HuH-7.5 (cell line): ENCODE measurements around the gene RNF114.
"Not testable (repeated sequence)": the region's sequence is repeated elsewhere in the genome, so short reads cannot be mapped to it uniquely, and the experiment has no call there.

Experiments
- DNase-seq: peaks from one replicate; pipeline ENCODE4 v3.0.0; 2011; ENCODE audit warnings: low spot score

Gene RNF114

DNA sequence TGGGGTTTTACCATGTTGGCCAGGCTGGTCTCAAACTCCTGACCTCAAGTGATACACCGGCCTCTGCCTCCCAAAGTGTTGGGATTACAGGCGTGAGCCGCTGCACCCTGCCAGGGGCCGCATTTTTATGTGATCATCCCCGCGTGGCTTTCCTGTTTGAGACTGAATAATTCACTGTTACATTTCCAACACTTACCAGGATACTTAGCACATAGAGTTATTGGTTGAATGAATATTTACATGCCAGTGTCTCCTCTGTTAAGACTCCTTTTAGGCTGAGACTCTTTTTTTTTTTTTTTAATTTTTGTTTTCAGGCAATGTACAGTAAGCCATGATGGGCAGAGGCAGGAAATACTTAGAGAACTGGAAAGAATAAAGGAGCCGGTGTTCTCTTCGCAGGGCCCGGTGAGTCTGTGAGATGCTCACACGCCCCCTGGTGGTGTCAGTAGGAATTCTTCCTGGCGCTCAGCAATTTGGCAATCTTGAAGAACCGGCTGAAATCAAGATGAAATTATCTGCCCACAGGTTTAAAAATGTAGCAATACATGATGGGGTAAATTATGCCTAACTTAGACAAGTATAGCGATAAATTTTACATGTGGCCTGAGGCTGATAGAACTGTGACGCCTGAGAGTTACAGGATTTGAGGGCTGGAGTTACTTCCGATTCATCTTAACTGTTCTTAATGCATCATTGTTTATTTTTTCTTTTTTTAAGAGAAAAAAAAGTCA is 7.6 kb upstream of the RNF114 start:
- peak; percentile 86 for DNase-seq

DNA sequence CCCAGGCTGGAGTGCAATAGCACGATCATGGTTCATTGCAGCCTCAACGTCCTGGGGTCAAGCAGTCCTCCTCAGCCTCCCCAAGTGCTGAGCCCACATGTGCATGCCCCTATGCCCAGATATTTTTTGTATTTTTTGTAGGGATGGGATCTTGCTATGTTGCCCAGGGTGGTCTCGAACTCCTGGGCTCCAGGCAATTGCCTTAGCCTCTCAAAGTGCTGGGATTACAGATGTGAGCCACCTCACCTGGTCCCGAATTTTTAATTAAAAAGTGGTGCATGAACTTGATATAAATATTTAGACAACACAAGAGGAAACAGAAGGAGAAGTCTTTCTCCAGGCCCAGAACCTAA is 7.1 kb upstream of the RNF114 start:
- no peak for DNase-seq

DNA sequence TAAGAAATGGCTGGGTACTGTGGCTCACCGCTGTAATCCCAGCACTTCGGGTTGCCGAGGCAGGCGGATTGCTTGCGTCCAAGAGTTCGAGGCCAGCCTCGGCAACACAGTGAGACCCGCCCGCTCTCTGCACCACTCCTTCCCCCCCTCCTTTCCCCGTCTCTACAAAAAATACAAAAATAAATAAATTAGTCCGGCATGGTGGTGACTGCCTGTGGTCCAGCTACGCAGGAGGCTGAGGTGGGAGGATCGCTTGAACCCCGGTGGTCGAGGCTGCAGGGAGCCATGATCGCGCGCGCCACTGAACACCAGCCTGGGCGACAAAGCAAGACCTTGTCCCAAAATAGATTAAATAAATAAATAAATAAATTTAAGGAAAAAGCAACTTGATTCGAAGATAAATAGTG is 448 bp upstream of the RNF114 start:
- no peak for DNase-seq

DNA sequence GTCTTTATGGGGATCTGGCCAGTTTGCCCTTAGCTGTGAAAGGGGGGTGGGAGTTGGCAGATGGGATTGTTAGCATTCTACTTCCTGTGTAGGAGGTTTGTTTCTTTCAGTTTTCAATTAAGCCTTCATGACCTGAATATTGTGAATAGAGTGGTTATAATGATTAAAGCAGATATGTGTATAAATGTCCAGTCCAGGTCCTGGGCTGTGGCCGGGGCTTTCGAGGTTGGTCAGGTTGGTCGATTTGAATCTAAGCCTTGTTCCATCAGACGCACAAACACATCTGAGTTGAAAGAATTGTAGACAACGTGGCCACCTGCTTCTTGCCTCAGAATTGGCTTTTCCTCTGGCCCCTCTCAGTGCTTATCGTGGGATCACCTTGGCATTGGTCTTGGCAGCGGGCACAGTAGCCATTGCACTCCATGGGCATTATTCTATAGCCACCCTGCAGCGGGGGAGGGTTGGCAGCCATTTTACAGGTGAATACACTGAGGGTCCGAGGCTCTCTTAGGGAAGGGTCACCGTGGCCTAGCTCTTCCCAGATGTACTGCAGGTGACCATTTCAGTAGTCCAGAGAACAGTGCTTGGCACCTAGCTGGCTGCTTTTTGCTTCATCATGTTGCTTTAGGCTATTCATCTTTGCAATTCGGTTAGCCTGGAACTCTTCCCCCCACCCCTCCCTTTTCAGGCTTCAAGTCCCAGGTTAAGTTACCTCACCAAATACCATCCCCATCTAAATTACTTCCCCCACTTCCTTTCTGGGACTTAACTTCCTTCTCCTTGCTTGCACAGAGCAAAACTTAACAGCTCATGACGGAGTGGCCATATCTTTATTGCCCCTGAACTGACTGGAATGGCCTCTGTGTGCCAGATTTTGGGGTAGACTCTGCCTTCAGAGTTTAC is 1.1 kb downstream of the RNF114 start:
- DNase-seq: no peak

DNA sequence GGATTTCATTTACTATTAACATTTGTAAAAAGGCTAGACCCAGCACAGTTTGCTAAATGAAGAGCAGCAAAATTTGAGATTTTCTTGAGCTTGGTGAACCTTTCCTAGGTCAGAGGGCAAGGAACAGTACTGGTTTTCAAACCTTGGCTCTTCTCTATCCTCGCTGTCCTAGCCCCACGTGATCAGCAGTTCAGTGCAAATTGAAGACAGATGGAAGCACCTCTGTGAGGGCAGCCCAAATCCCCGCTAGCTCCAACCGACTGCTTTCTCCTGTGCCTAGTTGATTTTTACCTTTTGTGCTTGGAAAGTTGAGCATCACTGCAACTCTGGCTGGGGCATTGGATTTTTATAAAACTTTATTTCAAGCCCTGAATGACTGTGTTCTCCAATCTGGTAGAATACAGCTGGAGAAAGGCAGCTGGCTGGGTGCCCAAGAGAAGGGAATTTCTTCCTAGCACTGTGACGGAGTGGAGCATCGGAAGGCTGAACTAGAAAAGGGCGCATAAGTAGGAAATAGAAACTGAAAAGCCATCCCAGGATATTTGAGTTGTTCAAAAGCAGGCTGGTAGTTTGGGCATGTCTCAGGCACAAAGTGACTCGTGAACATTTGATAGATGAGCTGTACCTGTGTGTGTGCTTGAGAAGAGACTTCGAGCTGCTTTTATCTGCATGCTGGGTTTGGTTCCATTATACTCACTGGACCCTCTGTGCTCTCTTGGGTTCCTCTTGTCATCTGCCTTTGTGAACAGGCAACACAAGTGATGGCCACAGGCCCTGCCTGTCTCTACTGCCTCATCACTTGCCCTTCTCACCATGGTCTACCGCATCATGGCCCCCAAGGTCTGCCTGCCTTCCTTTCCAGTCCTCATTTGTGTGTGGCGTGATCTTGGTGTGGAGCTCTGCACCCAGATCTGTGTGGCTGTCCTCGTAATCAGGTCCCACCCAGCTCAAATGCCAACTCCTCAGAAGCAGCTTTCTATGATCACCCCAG is 2.3 kb downstream of the RNF114 start:
- DNase-seq: no peak

DNA sequence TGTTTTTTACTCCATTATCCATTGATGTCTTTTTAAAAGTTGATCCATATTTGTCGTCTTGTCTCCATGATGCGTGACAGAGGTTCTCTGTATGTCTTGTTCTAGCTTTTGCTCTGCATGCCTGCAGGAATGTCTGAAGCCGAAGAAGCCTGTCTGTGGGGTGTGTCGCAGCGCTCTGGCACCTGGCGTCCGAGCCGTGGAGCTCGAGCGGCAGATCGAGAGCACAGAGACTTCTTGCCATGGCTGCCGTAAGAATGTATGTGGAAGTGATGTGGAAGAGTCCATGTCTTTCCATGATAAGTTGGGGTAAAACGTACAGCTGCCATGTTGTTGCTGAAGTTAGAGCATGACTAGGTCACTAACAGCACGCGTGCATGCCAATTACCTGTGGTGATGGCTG is 5.3 kb downstream of the RNF114 start:
- DNase-seq: no peak

DNA sequence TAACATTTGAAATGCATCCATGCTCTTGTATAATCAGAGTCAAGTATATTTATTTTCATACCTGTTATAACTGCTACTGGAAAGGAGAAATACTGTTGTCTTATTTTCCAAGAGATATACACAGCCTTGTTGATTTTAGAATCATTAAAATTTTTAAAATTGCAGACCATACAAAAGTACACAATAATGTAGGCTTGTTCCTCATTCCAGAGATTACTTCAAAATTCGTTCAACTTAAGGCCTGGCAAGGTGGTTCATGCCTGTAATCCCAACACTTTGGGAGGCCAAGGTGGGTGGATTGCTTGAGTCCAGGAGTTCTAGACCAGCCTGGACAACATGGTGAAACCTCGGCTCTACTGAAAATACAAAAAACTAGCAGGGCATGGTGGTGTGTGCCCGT is 6.1 kb downstream of the RNF114 start:
- DNase-seq: no peak

DNA sequence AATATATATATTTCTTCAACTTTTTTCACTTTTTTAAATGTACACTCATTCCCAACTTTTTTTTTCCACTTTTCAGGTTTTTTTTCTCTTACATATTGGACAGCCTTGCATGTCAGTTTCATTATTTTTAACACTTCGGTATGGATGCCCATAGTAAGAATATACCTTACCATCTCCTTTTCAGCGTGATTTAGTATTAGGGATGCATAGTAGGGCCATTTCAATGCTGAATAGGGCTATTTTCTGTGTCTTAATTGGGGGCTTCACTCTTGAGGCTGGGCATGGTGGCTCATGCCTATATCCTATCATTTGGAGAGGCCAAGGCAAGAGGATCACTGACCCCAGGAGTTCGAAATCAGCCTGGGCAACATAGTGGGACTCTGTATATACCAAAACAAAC is 6.7 kb downstream of the RNF114 start:
- no peak for DNase-seq

DNA sequence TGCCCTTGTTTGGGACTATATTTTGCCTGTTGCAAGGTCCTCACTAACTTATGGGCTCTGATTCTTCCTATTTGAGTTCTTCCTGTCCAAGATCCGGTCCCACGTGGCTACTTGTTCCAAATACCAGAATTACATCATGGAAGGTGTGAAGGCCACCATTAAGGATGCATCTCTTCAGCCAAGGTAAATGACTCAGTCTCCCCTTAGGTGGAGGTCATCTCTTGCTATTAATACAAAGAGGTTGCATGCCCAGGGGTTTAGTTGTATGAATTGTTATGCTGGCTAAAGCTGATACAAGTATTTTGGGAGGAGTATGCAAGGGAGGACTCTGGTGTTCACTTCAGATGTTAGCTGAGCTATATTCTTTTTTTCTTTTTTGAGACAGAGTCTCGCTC is 9.1 kb downstream of the RNF114 start:
- DNase-seq: no peak

DNA sequence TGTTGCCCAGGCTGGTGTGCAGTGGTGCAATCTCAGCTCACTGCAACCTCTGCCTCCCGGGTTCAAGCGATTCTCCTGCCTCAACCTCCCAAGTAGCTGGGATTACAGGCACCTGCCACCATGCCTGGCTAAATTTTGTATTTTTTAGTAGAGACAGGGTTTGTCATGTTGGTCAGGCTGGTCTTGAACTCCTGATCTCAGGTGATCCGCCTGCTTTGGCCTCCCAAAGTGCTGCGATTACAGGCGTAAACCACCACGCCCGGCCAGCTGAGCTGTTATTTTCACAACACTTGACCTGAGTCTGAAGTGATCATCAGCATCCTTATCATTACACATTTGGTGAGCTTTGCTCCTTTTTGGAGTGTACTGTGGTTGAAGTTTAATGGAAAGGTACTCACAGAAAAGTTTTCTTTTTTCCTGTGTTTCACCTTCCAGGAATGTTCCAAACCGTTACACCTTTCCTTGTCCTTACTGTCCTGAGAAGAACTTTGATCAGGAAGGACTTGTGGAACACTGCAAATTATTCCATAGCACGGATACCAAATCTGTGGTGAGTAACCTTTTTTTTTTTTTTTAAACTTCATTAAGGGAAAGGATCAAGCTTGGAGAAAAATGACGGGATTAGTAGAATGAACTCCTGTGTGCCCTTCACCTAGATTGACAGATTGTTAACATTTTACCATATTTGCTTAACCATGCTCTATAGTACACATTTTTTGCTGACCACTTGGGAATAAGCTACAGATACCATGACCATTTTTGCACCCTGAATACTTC is 9.7 kb downstream of the RNF114 start:
- no peak for DNase-seq

DNA sequence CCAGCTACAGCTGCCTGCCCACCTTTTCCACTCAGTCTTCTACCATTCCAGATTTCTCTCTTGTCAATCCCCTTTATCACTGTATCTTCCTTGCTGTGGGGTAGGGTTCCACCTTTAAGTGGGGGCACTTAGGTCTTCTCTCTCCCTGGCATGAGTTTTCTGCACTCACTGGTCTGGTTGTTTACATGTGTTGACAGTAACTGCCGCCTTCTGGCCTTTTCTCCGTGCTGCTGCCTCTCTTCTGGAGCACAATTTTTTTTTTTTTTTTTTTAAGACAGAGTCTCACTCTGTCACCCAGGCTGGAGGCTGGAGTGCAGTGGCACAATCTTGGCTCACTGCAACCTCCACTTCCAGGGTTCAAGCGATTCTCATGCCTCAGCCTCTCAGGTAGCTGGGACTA is 12.0 kb downstream of the RNF114 start:
- no peak for DNase-seq

DNA sequence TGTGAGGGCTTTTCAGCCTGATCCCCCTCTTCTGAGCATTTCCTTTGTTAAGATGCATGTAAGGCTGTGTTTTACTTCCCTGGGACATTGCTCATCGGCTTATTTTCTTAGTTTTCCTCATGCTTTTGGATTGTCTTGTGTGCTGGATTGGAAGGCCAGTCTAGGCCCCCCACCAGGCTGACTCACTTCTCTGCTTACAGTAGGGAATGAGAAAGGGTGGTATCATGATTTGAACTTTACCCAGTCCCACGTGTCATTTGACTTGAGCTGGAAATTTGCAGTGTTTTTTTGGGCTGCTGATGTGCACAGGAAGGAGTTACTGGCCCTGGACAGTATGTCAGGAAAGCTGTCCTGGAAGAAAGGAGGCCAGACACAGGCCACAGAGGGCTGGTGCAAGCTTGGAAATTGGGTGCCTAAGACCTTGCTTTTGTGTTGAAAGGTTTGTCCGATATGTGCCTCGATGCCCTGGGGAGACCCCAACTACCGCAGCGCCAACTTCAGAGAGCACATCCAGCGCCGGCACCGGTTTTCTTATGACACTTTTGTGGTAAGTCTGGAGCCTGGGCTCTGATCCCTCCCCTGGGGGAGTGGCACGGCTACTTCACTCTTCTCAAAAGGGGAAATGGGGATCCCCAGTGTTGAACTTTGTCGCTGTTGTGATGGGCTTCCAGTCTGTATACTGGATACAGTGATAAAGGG is 12.8 kb downstream of the RNF114 start:
- no peak for DNase-seq

DNA sequence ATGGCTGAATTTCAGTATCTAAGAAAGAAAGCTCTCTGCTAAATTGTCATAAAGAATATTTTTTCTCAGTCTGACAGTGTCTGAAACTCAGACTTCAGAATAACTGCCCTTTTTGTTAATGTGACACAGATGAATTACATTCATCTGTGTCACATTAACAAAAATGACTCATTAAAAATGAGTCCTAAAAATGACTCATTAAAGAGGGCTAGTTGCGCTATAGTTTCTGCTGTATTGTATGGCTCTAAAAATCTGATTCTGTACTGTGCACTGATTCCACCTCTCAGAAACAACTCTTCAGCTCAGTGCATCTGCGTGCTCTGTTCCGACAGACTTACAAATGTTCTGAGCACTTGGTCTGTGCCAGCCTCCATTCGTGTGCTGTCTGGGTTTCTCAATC is 15.0 kb downstream of the RNF114 start:
- no peak for DNase-seq

DNA sequence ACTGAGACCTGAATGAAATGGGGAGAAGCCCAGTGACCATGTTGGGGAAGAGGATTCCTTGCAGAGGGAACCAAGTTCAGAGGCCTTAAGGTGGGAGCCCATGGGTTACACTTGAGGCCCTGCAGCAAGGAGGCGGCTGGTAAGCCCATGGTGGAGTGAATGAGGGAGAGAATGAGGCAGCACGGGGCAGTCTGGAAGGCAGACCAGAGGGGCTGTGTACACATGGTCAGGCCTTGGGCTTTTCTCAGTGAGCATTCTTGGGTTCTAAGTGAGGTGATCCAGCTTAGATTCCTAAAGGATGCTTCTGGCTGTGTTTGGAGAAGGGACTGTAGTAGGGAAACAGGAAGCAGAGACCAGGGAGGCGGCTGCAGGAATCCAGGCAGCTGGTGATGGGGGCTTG is 19.0 kb downstream of the RNF114 start:
- no peak for DNase-seq

DNA sequence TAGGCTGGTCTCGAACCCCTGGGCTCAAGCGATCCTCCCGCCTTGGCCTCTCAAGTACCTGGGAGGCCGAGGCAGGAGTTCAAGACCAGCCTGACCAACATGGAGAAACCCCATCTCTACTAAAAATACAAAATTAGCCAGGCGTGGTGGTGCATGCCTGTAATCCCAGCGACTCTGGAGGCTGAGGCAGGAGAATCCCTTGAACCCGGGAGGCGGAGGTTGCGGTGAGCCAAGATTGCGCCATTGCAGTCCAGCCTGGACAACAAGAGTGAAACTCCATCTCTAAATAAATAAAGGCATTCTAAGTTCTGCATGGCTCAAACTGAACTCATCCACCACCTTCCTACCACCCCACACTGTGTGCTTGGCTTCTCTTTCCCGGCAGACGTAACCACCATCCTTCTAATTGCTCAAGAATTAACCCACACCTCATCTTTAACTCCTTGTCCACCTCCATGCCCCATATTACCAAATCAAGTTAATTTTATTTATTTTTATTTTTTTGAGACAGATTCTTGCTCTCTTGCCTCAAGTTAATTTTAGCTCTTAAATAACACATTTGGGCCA is 19.7 kb downstream of the RNF114 start:
- DNase-seq: not testable (repeated sequence)

DNA sequence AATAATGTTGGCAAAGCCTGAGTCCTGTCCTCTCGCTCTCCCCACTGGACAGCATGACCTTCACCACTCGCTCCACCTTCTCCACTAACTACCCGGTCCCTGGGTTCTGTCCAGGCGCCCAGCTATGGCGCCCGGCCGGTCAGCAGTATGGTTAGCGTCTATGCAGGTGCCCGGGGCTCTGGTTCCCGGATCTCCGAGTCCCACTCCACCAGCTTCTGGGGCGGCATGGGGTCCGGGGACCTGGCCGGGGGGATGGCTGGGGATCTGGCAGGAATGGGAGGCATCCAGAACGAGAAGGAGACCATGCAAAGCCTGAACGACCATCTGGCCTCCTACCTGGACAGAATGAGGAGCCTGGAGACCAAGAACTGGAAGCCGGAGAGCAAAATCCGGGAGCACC is 20.5 kb downstream of the RNF114 start:
- no peak for DNase-seq

DNA sequence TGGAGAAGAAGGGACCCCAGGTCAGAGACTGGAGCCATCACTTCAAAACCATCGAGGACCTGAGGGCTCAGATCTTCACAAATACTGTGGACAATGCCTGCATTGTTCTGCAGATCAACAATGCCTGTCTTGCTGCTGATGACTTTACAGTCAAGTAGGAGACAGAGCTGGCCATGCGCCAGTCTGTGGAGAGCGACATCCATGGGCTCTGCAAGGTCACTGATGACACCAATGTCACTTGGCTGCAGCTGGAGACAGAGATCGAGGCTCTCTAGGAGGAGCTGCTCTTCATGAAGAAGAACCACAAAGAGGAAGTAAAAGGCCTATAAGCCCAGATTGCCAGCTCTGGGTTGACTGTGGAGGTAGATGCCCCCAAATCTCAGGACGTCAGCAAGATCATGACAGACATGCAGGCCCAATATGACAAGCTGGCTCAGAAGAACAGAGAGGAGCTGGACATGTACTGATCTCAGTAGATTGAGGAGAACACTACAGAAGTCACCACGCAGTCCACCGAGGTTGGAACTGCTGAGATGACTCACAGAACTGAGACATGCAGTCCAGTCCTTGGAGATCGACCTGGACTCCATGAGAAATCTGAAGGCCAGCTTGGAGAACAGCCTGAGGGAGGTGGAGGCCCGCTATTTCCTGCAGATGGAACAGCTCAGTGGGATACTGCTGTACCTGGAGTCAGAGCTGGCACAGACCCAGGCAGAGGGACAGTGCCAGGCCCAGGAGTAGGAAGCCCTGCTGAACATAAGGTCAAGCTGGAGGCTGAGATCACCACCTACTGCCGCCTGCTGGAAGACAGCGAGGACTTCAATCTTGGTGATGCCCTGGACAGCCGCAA is 21.1 kb downstream of the RNF114 start:
- DNase-seq: not testable (repeated sequence)

DNA sequence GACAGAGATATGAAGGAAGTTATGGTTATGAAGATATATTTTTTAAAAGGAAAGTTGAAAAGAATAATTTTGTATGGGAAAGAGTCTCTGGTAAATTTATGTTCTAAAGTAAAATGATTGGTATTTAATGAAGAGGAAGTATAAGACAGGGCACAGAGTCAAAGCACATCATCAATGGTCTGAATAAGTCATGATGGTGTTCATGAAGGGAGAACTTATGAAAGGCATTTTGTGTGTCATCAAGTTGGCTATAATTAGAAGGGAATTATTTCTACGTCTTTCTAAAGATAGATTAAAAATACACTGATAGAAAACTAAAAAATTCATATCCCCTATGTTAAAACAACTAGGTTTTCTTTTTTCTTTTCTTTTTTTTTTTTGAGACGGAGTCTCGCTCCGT is 25.2 kb downstream of the RNF114 start:
- no peak for DNase-seq

DNA sequence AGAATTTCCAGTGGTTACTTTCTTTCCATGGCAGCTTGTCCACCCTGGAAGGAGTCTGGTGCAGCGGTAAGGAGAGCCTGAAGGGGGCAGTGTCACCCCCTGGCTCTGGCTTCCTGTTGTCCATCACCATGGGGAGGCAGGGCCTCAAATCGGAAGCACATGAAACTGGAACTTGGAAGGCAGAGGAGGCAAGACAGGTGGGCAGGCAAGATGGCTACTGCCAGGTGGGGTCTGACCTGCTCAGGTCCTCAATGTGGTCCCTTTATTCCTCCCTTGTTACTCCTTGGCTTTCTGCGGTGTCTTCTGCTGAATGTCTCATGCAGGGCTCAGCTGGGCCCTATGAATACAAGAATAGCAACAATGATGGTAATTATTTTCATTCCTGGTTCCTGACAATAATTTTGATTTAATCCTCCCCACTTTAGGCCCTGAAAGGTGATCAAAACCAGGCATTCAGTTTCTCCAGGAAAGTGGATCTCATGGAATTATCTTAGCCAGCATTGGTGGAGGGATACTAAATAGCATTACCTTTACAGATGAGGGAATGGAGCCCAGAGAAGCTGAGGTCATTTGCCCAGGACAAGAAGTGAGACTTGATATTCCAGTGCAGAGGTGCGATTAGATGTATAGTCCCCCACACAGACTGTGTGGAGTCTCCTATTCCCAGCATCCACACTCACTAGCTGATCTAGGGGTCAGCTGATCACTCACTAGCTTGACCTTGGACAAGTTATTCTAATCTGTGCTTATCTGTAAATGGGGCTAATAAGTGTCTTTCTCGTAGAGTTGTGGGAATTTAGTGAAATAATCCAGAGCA is 29.0 kb downstream of the RNF114 start:
- peak; percentile 80 for DNase-seq
